Fibroblast of mammary gland (primary cell): ENCODE data around the gene CLIC4.
"Not testable (repeated sequence)": the region's sequence is repeated elsewhere in the genome, so short reads cannot be mapped to it uniquely, and the experiment has no call there.

Experiments
- DNase-seq: peaks from one replicate; pipeline ENCODE4 v3.0.0-alpha.2; 2010; ENCODE audit warnings: low read depth
- H3K4me3 ChIP-seq: 2 replicates; pipeline ENCODE4 v1.5.1; 2011; ENCODE audit warnings: low read depth, mild to moderate bottlenecking, low read length, moderate library complexity; ENCODE audit not compliant: control insufficient read depth
- TF ChIP-seq, protein P1 (sequence below): conservative IDR thresholded peaks from 2 replicates; pipeline ENCODE4 v1.5.1; 2011; ENCODE audit warnings: low read depth, low read length, inconsistent platforms; ENCODE audit not compliant: control insufficient read depth, insufficient read depth

Gene CLIC4

GRCh38 chr1:24775348-24775747 lies 30.1 kb downstream of the CLIC4 start:
- DNase-seq: no peak
- H3K4me3 ChIP-seq: no peak overlapping the region
- TF ChIP-seq, protein P1, sequence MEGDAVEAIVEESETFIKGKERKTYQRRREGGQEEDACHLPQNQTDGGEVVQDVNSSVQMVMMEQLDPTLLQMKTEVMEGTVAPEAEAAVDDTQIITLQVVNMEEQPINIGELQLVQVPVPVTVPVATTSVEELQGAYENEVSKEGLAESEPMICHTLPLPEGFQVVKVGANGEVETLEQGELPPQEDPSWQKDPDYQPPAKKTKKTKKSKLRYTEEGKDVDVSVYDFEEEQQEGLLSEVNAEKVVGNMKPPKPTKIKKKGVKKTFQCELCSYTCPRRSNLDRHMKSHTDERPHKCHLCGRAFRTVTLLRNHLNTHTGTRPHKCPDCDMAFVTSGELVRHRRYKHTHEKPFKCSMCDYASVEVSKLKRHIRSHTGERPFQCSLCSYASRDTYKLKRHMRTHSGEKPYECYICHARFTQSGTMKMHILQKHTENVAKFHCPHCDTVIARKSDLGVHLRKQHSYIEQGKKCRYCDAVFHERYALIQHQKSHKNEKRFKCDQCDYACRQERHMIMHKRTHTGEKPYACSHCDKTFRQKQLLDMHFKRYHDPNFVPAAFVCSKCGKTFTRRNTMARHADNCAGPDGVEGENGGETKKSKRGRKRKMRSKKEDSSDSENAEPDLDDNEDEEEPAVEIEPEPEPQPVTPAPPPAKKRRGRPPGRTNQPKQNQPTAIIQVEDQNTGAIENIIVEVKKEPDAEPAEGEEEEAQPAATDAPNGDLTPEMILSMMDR: no peak

DNA sequence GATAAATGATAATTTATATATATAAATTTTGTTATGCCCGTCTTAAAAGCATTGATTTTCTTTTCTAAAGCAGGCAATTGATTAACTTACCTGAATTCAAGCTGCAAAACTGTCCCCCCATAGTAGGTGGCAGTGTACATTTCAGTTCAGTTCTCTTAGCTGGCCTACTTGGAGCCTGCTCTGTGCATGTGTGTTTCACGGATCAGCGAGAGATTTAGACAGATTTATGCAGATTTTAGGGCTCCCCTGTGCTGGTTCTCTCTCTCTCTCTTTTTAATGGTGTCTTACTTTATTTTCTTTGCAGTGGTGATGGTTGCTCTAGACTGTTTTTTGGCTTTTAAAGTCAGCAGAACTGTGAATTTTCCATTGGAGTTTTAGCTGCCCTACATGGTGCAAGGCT lies 30.7 kb downstream of the CLIC4 start:
- TF ChIP-seq, protein P1: no peak
- H3K4me3 ChIP-seq: no peak overlapping the region
- DNase-seq: no peak

- TF ChIP-seq, protein P1: no peak
- no peak for DNase-seq
These were observed 31.6 kb downstream of the CLIC4 start for GRCh38 chr1:24776821-24777220.

GRCh38 chr1:24778141-24778540 lies 32.9 kb downstream of the CLIC4 start:
- TF ChIP-seq, protein P1: no peak
- DNase-seq: no peak
- no peak overlapping the region for H3K4me3 ChIP-seq

More at GRCh38 chr1:24776821-24777220, 31.6 kb downstream of the CLIC4 start:
- no peak overlapping the region for H3K4me3 ChIP-seq

DNA sequence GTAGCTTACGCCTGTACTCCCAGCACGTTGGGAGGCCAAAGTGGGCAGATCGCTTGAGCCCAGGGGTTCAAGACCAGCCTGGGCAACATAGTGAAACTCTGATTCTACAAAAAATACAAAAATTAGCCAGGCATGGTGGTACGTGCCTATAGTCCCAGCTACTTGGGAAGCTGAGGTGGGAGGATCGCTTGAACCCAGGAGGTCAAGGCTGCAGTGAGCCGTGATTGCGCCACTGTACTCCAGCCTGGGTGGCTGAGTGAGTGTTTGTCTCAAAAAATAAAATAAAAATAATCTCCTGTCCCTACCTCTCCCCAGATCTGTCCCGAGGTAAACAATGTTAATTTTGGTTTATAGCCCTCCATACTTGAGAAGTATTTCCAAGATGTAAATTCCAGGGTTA lies 34.0 kb downstream of the CLIC4 start:
- H3K4me3 ChIP-seq, DNase-seq: not testable (repeated sequence)

GRCh38 chr1:24779689-24780464 lies 34.6 kb downstream of the CLIC4 start:
- TF ChIP-seq, protein P1: peak; percentile 7
- no peak for DNase-seq
- no peak overlapping the region for H3K4me3 ChIP-seq

DNA sequence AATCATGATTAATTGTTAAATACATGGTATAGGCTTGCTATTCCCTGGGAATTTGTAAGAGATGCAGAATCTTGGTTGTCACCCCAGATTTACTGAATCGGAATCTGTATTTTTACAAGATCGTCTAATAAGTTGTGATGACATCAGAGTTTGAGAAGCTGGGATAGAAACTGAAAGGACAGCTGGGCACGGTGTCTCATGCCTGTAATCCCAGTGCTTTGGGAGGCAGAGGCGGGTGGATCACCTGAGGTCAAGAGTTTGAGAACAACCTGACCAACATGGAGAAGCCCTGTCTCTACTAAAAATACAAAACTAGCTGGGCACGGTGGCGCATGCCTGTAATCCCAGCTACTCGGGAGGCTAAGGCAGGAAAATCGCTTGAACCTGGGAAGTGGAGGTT lies 35.4 kb downstream of the CLIC4 start:
- not testable (repeated sequence) for H3K4me3 ChIP-seq, DNase-seq

- TF ChIP-seq, protein P1: no peak
- no peak overlapping the region for H3K4me3 ChIP-seq
- DNase-seq: no peak
These were observed 37.4 kb downstream of the CLIC4 start for GRCh38 chr1:24782689-24783088.
